GM21723 (cell line): ENCODE data around the gene ABCC11.

Experiments
- ATAC-seq: cut with Tn5 transposase; IDR thresholded peaks from one replicate; pipeline ENCODE4 v1.9.1; 2021; ENCODE audit warnings: mild to moderate bottlenecking, moderate library complexity; ENCODE audit not compliant: unreplicated experiment

Gene ABCC11

GRCh38 chr16:48133455-48134211, 113.7 kb downstream of the ABCC11 start:
- no peak for ATAC-seq

DNA sequence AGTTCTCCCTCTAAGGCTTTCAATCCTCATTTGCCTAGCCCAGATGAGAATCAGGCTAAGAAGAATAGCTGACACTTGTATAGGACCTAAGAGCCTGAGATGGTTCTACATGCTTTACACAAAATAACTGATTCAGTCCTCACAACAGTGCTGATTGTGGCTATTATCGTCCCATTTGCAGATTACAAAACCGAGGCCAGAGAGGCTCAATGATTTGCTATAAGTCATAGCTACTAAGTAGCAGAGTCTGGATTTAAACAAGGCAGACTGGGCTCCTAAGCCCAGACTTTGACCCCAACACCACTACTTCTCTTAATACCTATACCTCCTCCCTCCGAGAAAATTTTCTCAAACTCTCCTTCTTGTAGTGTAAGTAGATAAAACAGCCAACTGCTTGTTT, 114.6 kb downstream of the ABCC11 start:
- ATAC-seq, result no peak

- ATAC-seq, result no peak
Measured at GRCh38 chr16:48131201-48131935, 116.0 kb downstream of the ABCC11 start.

- ATAC-seq, result no peak
Measured at GRCh38 chr16:48129926-48130325, 117.4 kb downstream of the ABCC11 start.

DNA sequence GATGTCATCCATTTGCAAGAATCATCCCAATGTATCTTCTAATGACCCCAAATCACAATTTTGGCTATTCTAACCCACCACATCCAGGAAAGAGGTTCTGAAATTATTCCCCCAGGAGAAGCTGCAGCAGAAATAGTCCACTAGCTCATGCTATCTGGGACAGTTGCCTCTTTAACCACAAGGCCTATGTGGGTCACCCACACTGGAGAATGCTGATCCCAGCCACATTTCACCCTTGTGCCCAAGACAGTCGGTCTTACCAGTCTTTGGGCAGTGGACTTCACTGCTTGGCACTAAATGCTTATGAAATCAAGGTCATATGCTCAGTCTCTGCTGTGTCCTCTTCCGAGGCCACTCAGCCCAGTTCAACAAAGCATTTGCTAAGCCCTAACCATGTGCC, 118.6 kb downstream of the ABCC11 start:
- no peak for ATAC-seq

DNA sequence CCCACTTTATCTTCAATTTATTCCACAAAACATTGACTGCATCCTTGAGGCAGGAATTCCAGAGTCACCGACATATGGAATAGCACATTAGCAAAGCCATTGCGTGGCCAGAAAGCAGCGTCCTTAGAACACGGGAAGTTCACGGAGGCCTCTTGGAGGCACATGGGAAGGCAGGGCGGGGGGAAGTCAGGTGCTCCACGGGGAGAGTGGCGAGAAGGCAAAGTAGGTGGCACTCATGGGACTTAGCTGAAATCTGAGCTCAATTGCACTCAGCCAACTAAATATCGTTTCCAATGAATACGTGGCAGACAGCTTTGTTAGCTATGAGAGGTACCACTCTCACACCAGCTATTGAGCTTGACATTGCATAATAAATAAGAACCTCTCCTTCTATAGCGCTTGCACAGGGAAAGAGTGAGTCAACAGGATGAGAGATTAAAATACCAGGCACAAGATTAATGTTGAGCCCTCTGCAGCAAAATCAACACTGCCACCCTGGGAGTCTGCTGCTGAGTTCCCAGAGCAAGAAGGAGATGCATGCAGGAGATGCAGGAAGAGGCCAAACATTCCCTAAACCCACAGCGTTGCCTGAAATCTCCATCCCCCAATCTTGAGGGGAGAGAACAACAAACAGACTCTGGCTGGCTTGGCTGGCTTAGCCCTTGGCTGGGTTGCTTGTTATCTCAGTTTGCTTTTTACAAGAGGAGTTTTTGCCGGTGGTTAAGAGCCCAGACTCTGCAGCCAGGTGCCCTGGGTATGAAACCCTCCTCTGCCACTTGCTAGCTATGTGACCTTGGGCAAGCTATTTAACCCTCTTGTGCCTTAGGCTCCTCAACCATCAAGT, 120.3 kb downstream of the ABCC11 start:
- no peak for ATAC-seq

DNA sequence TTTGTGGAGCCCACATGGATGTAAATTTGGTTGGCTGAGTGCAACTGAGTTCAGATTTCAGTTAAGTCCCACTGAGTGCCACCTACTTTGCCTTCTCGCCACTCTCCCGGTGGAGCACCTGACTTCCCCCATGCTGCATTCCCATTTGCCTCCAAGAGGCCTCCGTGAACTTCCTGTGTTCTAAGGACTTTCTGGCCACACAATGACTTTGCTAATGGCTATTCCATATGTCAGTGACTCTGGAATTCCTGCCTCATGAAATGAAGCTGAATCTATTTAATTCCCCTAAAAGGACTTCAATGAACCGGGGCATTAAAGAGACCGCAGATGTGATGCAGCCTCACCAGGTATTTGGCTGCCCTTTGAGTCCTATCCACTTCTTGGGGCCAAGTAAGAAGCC, 121.5 kb downstream of the ABCC11 start:
- no peak for ATAC-seq

GRCh38 chr16:48124266-48124665, 123.1 kb downstream of the ABCC11 start:
- ATAC-seq, result no peak

DNA sequence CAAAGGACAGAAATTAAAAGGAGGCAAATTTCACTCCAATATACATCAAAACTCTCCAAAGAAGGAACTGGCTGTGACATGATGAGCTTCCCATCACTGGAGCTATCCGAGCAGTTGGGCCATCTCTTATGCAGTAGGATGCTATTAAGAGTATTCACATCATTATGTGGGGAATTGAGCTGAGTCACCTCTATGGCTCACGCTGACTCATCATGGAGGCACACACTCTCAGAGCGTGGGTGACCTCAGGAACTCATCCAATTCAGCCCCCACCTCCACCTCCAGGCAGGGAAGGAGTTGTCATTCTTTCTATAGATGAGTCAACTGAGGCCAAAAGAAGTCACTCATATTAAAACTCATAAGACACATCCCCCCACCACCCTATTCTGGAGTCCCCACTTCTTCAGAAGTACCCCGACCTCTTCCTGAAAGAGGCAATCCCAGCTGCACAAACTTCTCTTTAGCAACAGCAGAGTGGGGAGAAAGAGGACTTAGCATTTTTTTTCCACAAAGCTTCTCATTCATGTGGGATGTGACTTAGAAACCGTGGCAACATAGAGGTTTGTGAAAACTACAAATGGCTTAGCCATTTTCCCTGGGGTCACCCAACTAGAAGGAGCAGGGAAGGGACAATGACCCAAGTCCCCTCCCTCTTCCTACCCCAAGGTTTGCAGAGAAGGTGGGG, 124.1 kb downstream of the ABCC11 start:
- peak; percentile 72 for ATAC-seq

DNA sequence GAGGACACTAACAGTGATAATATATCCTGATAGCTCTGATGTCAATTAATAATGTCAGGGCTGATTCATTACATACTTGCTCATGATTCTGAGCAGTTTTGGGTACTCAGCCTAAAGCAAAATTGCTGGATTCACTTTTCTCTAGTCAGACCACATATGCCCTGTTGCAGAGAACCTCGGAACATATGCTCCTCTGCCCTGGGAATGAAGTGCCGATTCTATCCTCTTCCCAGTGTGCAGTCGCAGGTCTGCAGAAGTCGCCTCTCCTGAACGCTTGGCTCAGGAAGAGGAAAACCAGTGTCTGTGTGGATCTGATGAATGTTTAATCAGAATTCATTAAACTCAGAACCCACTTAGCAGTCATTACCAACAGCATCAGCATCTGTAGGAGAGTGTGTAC, 126.1 kb downstream of the ABCC11 start:
- no peak for ATAC-seq

DNA sequence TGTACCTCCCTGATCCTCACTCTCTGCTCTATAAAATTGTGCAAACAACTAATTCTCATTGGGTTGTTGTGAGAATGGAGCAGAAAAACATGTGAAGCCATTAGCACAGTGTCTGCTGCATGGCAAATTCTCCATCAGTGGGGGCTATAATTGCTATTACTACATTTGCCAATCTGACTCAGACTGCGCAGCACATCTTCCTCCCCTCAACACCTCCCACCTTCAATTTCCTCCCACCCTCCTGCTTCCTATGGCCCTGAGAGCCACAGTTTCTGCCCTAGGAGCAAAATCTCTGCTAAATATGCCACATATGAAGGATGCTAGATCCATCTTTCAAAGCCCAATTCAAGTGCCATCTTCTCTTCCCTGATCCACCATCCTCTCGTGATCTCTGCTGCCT, 128.5 kb downstream of the ABCC11 start:
- ATAC-seq, result no peak

GRCh38 chr16:48117217-48118105, 129.9 kb downstream of the ABCC11 start:
- ATAC-seq, result peak; percentile 78
